Kidney epithelial cell (primary cell): ENCODE results near the gene TPMT. TPM values are rescaled to one million over a fixed set of nuclear protein-coding genes. Genes with fewer than 3 reads are reported as not detected.

Experiments
- DNase-seq: peaks from one replicate; pipeline ENCODE4 v3.0.0-alpha.2; 2010; ENCODE audit warnings: low read depth
- H3K27me3 ChIP-seq: 2 replicates; pipeline ENCODE4 v1.6.0; 2011; ENCODE audit warnings: low read length; ENCODE audit not compliant: control insufficient read depth, insufficient read depth
- H3K36me3 ChIP-seq: 2 replicates; pipeline ENCODE4 v1.5.1; 2011; ENCODE audit warnings: low read length; ENCODE audit not compliant: control insufficient read depth, insufficient read depth
- H3K4me3 ChIP-seq: 2 replicates; pipeline ENCODE4 v1.5.1; 2011; ENCODE audit warnings: low read depth, mild to moderate bottlenecking, control low read depth, low read length
- CTCF ChIP-seq: IDR thresholded peaks from 2 replicates; pipeline ENCODE4 v1.5.1; 2011; ENCODE audit warnings: mild to moderate bottlenecking, moderate library complexity, low read length, control low read depth, inconsistent platforms; ENCODE audit not compliant: insufficient read depth, poor library complexity, severe bottlenecking
- total RNA-seq: library from RNA; depleted of rRNA; stranded (reverse); fragments of >200 nt; gene quantifications from 2 replicates; pipeline ENCODE4 v1.2.3, GENCODE V29; 2015

TPMT gene
- total RNA-seq, 1 donor from 2014 or later = 14.9 TPM

DNA sequence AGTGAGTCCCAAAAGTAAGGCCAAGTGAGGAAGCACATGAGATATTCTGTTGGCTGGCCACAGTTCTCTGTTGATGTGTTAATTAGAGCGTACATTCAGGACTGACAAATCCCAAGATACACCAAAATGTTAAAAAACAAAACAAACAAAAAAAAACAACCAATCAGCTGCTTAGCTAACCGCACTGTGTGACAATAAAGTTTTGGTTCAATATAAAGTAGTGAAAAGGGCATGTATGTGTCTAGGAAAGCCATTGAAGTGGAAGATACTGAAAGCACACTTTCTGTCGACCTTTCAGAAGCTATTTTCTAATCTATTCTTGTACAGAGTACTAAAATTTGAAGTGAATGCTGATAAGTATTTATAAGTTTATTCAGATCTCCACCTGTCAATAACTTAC is 58.5 kb downstream of the TPMT start:
- no peak for DNase-seq
- no peaks in the 10 kb centered on the region for H3K36me3 ChIP-seq
- H3K27me3 ChIP-seq = no peaks in the 10 kb centered on the region
- no peak overlapping the region for H3K4me3 ChIP-seq
- TF ChIP-seq CTCF = no peak

DNA sequence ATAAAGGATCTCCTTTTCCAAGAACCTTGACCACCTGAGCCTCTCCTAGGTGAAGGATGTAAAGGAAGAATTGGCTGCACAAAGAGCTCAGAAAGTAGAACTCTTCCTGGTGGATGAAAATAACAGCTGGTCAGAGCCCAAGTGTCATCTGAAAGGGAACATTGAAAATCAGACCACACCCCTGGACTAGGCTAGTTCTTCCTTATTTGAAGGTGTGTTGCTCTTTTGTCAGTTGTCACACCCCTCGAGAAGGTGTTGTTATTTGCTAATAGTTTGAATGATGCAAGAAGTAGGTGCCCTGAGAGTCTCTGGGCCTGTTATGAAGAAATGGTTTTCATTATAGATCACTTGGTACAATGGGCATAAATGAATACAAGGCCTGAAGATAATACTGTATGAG is 63.5 kb downstream of the TPMT start:
- H3K4me3 ChIP-seq = no peak overlapping the region
- DNase-seq = no peak
- H3K36me3 ChIP-seq = no peaks in the 10 kb centered on the region
- no peaks in the 10 kb centered on the region for H3K27me3 ChIP-seq
- no peak for TF ChIP-seq CTCF

DNA sequence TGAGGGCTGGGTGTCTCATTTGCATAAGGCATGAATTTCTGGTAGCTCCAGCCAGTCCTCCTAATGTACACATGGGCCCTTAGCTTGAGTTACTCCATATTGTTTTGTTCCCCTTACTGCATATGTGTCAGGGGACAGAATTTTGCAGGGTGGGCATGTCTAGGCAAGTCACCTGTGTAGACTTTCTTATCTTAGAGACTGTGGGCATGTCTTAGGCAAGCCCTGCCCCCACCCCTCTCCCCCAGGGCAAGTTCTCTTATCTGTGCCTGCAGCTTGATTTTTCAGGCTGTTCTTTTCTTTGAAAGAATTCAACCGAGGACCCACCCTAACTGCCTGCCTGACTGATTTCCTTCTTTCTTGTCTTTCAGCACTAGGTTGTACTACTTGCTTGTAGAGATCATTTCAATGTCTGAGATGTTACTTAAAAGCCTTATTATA is 64.5 kb downstream of the TPMT start:
- no peaks in the 10 kb centered on the region for H3K27me3 ChIP-seq
- no peak for TF ChIP-seq CTCF
- DNase-seq = no peak
- no peaks in the 10 kb centered on the region for H3K36me3 ChIP-seq
- H3K4me3 ChIP-seq = no peak overlapping the region

- TF ChIP-seq CTCF = no peak
- H3K4me3 ChIP-seq = no peak overlapping the region
- H3K36me3 ChIP-seq = no peaks in the 10 kb centered on the region
- H3K27me3 ChIP-seq = no peaks in the 10 kb centered on the region
- no peak for DNase-seq
Observed at GRCh38 chr6:18088419-18089296, 66.2 kb downstream of the TPMT start.

GRCh38 chr6:18087396-18088165 is 67.3 kb downstream of the TPMT start:
- Histone ChIP-seq H3K27me3 (no peaks in the 10 kb centered on the region), H3K36me3 (no peaks in the 10 kb centered on the region), H3K4me3 (no peak overlapping the region)
- no peak for TF ChIP-seq CTCF
- no peak for DNase-seq
